Loucy (cell line): ENCODE results near the gene NFKBIZ.

Experiments
- CTCF ChIP-seq: fragments of 200-600 bp; sonication (generic); conservative IDR thresholded peaks from 2 replicates; pipeline ENCODE4 v1.5.1; 2014; ENCODE audit warnings: mild to moderate bottlenecking, antibody characterized with exemption, low read length
- EZH2phosphoT487 ChIP-seq: fragments of 200-600 bp; IDR thresholded peaks from 2 replicates; pipeline ENCODE4 v1.6.1; 2018; ENCODE audit warnings: antibody characterized with exemption, mild to moderate bottlenecking, moderate library complexity, borderline replicate concordance

GRCh38 chr3:101890716-101891115 lies 41.4 kb downstream of the NFKBIZ start:
- TF ChIP-seq CTCF (no peak), EZH2phosphoT487 (no peak)
